GM19372 (cell line): Measurements from ENCODE around the gene AGMO.

Experiments used
- ATAC-seq: cut with Tn5 transposase; IDR thresholded peaks from one replicate; pipeline ENCODE4 v1.9.1; 2021; ENCODE audit warnings: mild to moderate bottlenecking, low read depth, moderate library complexity; ENCODE audit not compliant: unreplicated experiment

AGMO gene

DNA sequence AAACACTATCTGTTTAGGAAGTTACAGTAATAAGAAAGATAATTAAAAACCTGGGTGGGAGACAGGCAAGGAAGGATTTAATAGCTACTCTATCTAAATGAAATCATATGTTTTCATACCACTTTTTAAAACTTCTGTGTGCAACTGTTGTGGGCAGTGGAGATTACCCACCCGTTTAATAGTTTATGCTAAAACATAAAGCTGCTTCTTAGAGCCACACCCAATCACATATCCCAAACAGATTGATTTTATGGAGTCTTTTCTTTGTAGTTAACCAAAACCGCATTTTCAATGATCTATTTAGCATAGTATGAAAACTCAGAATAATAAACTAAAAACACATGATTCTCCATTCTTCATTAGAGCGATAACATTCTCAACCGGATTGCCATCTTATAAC lies 304.1 kb downstream of the AGMO start:
- ATAC-seq = no peak

DNA sequence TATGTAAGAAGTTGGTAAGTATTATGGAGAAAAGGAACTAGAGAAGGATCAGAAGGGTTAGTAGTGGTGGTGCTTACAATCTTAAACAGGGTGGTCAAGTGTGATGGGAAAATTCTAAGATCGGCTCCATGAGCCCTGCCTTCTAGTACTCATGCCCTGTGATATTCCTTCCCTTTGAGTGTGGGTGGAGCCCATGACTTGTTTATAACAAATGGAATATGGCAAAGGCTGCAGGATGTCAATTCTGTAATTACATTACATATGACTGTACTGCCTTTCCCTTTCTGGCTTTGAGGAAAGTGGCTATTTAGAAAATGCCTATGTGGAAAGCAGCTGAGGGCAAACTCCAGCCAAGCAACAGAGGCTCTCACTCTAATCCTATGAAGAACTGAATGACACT lies 309.6 kb downstream of the AGMO start:
- ATAC-seq = no peak

DNA sequence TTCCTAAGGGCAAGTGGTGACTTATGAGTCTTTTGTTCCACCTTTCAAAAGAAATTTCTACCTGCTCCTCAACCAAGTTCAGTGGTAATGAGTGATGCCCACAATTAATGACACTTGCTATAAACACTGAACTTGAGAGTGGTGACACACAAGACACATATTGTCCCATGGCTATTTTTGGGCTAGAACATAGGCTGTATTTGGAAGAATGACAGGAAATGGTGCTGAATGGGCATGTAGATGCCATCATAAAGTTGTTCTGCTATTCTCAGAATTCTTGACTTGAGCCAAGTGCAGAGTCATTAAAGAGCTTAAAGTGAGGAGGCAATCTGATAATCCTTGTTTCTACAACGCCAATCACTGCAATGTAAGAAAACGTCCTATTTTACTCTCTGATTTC lies 313.3 kb downstream of the AGMO start:
- no peak for ATAC-seq

DNA sequence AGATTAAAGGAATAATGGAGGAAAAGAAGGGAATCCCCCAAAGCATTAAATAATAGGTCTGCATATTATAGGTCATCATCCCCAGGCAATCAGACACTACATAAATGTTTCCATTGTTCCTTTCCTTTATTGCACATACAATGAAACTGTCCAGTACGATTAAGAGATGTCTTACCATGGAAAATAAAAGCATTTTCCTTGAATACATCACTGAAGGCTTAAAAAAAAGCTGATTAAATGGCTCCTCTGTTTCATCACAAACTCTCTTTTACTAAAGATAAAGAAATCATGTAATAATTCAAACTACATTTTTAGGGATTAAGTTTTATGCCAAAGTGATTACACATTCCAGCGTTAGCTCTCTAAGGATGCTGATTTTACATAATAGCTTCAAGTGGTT lies 316.0 kb downstream of the AGMO start:
- ATAC-seq = no peak

DNA sequence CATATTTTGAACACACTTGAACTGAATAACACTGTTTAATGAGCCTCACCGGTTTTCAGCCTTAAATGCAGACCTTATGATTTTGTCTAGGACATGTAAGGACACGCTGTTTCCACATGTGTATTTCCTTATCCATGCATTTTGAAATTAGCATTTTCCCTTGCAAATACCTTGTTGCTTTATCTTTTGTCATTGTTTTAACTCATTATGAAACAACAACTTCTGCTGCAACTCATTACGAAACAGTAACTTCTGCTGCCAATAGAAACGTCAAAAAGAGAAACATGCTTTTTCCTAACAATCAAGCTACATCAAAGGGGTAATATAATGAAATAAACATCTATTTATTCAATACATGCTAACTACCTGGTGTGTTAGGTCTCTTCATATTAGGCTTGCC lies 322.0 kb downstream of the AGMO start:
- no peak for ATAC-seq

DNA sequence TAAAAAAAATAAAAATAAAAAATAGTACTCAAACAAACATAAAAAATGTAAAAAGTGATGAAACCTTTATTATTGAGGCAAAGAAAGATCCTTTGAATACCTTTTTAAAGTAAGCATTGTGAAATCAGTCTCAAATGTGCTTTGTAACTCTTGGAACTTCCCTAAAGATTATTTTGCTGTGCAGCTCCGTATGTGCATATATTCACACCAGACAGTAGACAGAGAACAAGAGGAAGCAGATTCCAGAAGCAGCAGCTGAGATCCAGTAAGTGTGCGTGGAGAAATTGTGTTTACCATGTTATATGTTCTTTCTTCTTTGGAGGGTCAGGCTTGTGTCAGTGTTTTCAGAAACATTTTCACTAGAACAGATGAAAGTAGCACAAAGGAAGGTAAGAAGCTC lies 324.9 kb downstream of the AGMO start:
- ATAC-seq = no peak

DNA sequence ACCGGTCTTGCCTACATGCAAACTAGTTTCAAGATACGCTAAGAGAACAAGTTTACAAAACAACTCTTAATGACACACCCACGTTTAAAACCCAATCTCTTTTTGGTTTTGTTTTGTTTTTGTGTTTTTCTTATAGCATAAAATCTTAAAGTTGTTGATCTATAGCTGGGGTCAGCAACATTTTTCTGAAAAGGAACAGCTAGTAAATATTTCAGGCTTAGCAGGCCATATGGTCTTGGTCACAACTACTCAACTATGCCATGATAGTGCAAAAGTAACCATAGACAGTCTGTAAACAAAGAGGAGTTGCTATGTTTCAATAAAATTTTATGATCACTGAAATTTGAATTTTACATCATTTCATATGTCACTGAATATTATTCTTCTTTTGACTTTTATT lies 327.4 kb downstream of the AGMO start:
- ATAC-seq = no peak

DNA sequence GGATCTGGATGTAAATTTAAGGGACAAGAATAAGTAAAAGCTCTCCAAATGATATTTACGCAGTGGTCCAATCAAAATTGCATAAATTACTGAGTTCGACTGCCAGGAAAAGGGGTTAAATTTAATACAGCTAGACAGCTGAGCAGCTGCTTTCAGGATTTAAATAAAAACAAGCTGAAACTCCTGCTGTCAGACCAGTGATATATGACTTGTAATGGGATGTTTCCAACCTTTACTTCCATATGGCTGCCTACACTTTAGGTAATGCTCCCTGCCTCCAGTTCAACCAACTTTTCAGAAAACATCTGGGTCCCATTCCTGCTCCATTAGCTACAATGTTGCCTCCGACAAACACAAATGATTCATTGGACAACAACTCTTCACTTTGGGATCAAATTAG lies 333.0 kb downstream of the AGMO start:
- ATAC-seq = no peak

DNA sequence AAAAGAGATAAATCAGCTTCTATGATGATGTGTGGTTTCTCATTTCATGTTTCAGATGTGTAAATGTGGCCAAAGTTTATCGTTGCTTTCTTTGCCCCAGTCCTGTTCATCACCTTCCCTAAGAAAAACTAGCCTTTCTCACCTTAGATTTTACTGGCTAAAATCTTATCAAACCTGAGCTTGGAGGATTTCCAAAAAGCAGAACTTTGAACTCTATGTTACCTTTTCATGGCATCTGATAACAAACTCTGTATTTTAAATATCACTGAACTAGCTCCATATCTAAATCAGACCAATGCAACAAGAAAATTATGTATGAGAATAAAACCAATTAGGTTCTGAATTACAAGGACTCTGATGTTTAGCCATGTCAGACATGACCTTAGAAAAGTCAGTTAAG lies 335.8 kb downstream of the AGMO start:
- ATAC-seq = no peak

DNA sequence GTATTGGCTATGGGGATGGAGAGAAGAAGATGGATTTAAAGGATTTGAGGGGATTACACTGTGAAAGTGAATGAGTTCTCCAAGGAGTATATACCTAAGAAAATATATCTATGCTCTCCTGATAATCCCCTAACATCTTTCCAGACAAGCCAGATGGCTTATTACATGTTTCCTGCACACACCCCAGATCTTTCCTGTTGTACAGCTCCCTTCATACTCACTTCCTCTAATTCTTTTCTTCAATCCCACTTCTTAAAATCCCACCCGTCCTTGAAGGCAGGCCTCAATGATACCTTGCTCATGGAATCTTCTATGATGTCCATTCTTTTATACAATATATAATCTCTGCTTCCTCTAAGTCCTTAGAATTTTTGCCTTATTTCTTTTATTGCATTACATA lies 342.1 kb downstream of the AGMO start:
- ATAC-seq = no peak

DNA sequence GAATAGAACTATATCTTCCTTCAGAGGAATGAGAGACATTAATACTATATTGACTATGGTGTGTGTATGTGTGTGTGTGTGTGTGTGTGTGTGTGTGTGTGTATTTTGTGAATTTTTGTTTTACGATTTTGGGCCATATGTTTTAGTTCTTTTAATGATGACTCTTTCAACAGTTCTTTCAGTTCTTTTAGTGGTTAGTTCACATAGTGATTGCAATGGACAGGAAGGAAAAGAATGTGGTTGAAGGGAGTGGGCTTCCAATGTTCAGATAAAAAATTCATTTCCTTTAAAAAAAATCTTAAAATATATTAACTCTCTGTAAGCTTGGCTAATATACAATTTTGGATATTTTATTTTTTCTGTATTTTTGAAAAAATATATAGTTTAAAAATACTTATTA lies 343.6 kb downstream of the AGMO start:
- ATAC-seq = no peak

DNA sequence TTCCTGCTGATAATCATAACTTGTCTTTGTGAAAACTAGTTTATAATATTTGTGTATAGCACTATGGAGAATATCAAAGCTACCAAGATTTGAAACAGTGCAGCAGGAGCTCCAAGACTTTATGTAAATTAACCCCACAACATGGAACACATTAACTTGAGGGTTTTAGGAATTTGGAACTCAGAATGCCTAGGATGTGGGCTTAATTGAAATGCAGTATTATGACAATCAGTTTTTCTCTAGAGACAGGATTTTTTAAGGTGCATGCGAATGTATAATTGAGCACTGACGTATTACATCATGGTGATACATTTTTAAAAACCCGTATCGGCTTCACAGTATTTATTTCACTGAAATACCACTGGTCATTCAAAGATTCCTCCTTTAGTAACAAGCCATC lies 346.2 kb downstream of the AGMO start:
- no peak for ATAC-seq

DNA sequence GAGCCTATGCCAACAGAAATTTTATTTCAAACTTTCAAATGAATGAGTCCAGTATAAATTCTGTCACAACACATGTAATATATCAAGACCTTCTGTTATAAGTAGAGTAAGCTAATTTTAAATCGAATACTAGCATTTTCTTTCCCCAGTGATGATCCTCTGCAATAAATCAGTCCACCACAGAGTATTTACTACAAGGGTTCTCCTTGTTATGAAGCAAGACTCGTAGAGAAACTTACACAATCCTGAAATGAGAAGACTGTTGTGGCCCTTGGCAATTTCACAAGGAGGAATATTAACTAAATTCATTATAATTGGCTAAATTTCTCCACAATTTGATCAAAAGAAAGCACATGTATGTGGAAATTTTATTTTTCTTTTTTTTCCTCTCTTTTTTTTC lies 346.8 kb downstream of the AGMO start:
- ATAC-seq = no peak

DNA sequence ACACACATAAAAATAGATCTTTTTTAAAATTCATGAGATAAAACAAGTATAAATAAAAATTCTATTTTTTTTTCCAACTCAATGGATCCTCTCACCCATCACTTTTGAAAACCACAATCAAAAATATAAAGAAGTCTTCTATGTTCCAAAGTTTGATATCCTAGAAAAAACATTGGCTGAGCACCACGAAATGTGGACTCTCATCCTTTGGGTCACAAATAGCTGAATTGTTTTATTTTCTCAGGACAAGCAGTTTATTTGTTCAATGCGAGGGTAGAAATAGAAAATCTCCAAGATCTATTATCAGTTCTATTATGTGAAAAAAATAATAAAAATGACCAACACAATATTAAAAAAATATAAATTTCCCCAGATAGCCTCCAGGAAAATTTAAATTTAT lies 348.7 kb downstream of the AGMO start:
- no peak for ATAC-seq

DNA sequence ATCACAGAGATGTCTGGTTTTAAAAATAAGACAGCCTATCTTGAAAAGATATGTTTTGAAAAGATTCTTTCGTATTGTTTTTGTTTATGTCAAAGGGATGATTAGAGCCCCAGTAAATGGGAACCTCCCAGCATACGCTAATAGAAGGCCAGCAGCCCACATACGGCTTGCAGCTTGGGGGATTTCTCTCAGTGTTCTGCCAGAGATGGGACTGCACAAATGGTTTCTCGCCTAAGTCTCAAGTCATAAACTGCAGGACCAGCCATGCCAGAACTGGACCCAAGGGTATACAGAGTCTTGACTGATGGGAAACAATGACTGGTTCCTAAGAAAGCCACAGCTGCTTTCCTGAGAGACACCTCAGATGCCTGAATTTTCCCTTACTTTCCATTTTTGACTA lies 352.4 kb downstream of the AGMO start:
- ATAC-seq = no peak

DNA sequence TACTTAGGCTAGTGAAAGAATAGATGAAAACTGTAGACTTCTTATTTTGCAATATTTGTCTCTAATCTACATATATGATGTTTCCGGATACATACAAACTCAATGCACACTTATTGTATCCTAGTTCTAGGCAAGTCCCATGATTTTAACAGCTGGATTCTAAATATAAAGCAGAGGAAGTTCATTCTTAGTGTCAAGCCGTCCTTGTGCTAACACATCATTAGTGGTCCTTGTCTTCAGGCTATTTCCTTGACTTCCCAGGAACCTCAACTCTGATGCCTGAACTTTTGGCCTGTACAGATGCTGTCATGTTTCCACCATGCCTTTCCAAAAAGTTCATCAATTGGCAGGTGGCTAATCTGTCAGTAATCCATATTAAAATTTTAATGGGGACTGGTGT lies 357.4 kb downstream of the AGMO start:
- ATAC-seq = no peak

DNA sequence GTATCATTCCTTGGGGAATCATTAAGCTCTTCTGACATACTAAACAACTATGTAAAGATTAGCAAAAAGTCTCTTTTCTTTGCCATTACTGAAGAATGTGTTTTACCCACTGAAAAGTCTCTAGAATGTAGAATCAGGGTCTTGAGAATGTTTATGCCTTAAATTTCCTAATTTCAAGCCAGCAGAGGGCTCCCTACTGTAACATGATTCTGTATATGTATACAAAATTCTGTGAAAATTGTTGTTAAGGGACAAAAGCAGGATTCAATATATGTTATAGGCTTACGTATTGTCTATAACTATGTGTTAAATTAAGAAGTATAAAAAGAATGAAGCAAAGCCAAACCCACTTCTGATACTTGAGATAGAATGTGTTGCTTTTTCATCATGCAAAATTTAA lies 362.3 kb downstream of the AGMO start:
- no peak for ATAC-seq

DNA sequence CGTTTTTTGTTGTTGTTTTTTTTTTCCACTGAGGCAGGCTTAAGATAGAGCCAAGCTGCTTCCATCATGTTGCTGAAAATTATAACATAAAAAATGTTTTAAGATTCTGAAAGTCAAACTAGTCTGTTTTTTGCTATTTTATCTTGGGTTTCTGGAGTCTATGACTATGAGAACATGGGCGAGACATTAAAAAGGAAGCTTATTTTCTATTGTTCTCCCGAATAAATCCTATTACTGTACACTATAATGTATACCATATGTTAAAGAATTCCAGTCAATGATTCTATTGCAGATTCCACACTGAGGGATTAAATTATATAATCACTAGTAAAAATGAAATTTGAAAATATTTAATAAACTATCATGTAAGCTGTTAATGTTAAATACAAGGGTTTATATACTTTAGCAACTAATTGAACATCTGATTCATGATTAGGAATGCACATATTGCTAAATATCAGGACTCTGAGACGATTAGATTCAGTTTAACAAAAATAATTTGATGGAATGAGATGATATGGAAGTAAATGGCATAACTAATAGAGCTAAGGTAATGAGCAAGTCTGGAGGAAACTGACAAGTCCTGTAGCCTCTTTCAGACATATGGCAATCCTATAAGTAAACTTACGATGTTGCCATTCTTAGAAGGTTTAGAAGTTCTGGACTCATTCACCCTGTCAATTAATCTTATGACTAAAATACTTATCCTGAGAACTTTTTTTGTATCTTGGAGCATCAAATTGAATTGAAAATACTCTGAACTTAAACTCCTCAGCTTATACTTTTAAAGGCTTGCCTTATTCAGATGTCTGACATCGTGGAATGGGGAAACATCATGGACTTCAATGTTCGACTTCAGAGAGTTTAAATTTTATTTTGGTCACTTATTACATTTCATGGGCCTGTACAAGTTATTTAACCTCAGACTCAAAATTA lies 364.5 kb downstream of the AGMO start:
- ATAC-seq = no peak

DNA sequence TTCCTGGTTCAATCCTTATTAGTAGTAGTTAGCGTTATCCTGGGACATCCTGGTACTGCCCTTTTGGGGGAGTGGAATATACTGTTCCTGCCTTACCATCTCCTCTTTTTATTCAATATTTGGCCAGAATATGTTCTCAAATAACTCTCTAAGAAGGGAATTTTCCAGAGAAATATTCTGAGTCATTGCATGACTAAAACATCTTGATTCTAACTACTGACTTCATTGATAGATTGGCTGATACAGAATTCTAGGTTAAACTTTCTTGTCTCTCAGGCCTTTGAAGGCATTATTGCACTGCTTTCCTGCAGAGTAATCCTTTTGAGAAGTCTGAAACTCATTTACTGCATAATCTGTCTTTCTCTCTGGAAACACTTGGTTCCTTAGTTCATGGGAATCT lies 383.8 kb downstream of the AGMO start:
- ATAC-seq = no peak

DNA sequence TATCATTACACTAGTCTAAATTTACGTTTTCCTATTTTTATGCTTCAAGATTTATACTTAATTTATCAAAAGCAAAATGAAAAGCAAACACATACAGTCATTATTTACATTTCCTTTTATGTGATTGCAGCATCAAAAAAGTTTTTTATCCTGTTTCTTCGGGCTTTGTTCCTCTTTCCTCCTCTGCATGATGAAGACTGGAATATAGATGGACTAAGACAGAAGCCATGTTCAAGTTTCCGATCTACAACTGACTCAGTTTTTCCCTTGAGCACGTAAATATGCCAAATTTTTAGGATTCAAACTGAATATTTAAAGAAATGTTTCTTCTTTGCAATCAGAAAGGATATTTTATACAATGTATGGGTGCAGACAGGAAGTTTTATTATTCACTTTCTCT lies 385.7 kb downstream of the AGMO start:
- no peak for ATAC-seq

DNA sequence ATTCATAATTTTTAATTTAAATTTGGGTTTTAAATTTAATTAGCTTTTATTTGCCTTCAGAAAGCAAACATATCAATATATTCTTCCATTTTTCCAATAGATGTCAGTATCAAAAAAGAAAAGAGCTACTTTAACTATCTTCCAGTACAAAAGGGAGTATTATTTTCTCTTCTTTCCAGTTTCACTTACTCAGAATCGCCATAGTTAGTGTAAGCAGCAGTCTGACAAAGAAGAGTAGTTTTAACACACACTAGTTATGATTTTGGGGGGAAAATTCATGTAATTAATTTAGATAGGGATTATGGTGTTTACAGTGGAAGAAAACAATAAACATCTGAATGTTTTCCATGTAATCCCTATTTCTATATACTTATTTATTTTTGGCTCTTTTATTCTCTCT lies 386.7 kb downstream of the AGMO start:
- ATAC-seq = no peak

DNA sequence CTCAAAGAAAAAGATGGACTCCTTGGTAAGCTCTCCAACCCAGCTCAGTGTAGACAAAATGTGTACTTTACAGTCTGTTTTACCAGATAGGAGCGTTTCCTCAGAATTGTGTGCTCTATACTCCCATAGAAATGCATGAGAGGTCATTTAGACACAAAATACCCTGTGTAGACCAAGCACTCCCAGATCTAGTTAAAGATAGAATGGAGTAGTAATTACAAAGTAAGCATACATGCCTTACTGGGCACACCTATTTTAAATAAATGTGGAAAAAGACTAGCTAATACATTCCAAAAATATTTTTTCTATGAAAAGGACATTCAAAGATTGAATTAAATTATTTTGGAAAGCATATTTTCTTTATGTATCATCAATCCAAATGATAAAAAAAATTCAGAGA lies 387.3 kb downstream of the AGMO start:
- ATAC-seq = no peak

DNA sequence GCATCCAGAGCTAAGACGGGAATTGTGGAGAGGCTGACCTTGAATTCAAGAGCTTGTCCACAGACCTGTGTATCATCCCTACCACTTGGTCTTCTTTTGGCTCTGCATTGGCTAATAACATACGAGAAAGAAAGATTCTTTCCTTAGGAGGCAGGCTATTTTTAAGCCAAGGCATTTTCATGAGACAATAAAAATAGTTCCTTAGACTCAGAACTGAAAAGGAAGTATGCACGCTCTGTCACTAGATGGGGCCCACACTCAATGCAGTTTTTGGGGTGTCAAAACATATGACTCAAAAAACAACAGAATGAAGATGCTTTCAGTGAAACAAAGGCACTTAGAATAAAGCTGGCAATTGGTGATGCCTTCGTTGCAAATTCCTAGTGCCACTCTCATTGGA lies 393.3 kb downstream of the AGMO start:
- no peak for ATAC-seq
